Measurements from ENCODE around the gene LRRIQ3.

Gene LRRIQ3

GRCh38 chr1:74197657-74198552, at the start of gene LRRIQ3, which contains the start of gene FPGT:
Gene LRRIQ3, minus strand, starts transcription at chr1:74198176. Its CDS starts 14,492 bp downstream, at chr1:74183684.
Gene FPGT, plus strand, starts transcription at chr1:74198242. Its CDS starts 37 bp downstream, at chr1:74198279.
- Histone ChIP-seq H3K27me3 (ENCODE audit: control insufficient read depth, insufficient read depth, low read length) (no peaks in the 10 kb centered on the region), H3K9ac (ENCODE audit: low read length) (peak within 1 kb of the TSS; percentile 68), H3K36me3 (ENCODE audit: control insufficient read depth, insufficient read depth, low read length) (no peaks in the 10 kb centered on the region), H3K9me3 (ENCODE audit: control insufficient read depth, insufficient read depth, low read depth, low read length) (no peaks in the 10 kb centered on the region), H3K4me3 (ENCODE audit: low read depth, low read length) (peak within 1 kb of the TSS; percentile 73), H3K27ac (ENCODE audit: low read depth, low read length) (peak within 1 kb of the TSS; percentile 70; the same call in 1 of the 2 replicates), H3K4me1 (ENCODE audit: control insufficient read depth, insufficient read depth, low read length) (no peaks in the 10 kb centered on the region)

DNA sequence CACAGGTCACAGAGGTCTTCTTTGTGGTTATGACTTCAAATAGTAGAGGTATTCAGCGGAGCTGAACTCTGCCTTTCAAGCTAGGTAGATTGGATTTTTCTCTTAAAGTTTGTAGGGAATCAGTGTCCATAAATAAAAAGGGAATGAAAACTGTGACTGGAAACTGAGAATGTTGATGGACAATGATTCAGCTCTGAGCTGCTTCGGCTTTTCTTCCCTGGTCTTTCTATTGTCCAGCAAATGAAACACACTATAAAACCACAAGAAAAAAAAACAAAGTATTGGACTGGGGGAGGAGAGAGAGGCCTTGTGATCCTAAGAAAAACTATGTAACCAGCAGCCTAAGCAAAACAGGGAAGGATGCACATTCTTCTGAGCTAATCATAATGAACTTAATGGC, 48.3 kb upstream of the LRRIQ3 start:
- Histone ChIP-seq H3K9ac (ENCODE audit: low read length) (no peak overlapping the region), H3K4me3 (ENCODE audit: low read depth, low read length) (no peak overlapping the region), H3K4me1 (ENCODE audit: control insufficient read depth, insufficient read depth, low read length) (peaks cover 24% of the 10 kb centered on the region), H3K9me3 (ENCODE audit: control insufficient read depth, insufficient read depth, low read depth, low read length) (peaks cover 10% of the 10 kb centered on the region), H3K36me3 (ENCODE audit: control insufficient read depth, insufficient read depth, low read length) (no peaks in the 10 kb centered on the region), H3K27ac (ENCODE audit: low read depth, low read length) (no peak overlapping the region), H3K27me3 (ENCODE audit: control insufficient read depth, insufficient read depth, low read length) (peaks cover 14% of the 10 kb centered on the region; the same call in 1 of the 2 replicates)

GRCh38 chr1:74245168-74245772, 47.3 kb upstream of the LRRIQ3 start:
- H3K9me3 ChIP-seq (ENCODE audit: control insufficient read depth, insufficient read depth, low read depth, low read length), result peaks cover 10% of the 10 kb centered on the region
- H3K27ac ChIP-seq (ENCODE audit: low read depth, low read length), result no peak overlapping the region
- H3K36me3 ChIP-seq (ENCODE audit: control insufficient read depth, insufficient read depth, low read length), result no peaks in the 10 kb centered on the region
- no peak overlapping the region for H3K4me3 ChIP-seq (ENCODE audit: low read depth, low read length)
- H3K9ac ChIP-seq (ENCODE audit: low read length), result no peak overlapping the region
- peaks cover 24% of the 10 kb centered on the region for H3K4me1 ChIP-seq (ENCODE audit: control insufficient read depth, insufficient read depth, low read length)
- H3K27me3 ChIP-seq (ENCODE audit: control insufficient read depth, insufficient read depth, low read length), result peaks cover 14% of the 10 kb centered on the region; the same call in 1 of the 2 replicates

DNA sequence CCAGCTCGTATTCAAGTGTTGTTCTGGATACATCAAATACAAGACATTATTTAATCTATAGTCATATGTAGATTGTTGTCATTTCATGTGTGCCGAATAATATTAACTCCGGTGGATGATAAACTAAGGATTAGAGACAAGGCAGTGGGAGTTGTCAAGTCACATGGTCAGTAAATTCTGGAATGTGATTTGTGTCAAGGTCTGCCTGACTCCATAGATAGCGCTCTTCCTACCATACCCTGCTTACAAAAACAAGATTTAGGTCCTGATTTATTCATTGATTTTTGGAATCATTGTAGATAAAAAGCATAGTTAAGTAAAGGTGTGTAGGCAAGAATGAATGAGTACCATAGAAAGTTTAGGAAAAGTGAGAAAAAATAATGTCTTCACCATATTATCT, 39.8 kb upstream of the LRRIQ3 start:
- no peak overlapping the region for H3K27ac ChIP-seq (ENCODE audit: low read depth, low read length)
- H3K4me3 ChIP-seq (ENCODE audit: low read depth, low read length), result no peak overlapping the region
- no peaks in the 10 kb centered on the region for H3K36me3 ChIP-seq (ENCODE audit: control insufficient read depth, insufficient read depth, low read length)
- H3K9me3 ChIP-seq (ENCODE audit: control insufficient read depth, insufficient read depth, low read depth, low read length), result no peaks in the 10 kb centered on the region
- no peaks in the 10 kb centered on the region for H3K27me3 ChIP-seq (ENCODE audit: control insufficient read depth, insufficient read depth, low read length)
- H3K9ac ChIP-seq (ENCODE audit: low read length), result no peak overlapping the region
- H3K4me1 ChIP-seq (ENCODE audit: control insufficient read depth, insufficient read depth, low read length), result no peaks in the 10 kb centered on the region

DNA sequence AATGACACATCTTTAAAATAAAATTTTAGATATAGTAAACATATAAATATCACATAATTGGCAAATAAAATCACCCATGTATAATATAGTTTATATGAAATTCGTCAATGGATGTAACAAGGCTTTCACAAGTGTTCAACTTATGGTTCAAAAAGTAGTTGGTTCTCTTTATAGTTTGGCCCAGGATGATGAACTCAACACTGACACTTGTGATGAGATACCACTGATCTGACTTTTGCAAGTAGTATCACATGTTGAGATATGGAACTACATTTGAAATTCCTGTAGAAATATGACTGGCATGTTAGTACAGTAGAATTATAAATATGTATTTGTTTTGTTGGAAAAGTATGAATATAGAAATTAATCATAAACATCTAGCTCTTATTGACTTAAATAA, 39.1 kb upstream of the LRRIQ3 start:
- no peak overlapping the region for H3K27ac ChIP-seq (ENCODE audit: low read depth, low read length)
- no peaks in the 10 kb centered on the region for H3K4me1 ChIP-seq (ENCODE audit: control insufficient read depth, insufficient read depth, low read length)
- no peaks in the 10 kb centered on the region for H3K36me3 ChIP-seq (ENCODE audit: control insufficient read depth, insufficient read depth, low read length)
- H3K4me3 ChIP-seq (ENCODE audit: low read depth, low read length), result no peak overlapping the region
- no peaks in the 10 kb centered on the region for H3K9me3 ChIP-seq (ENCODE audit: control insufficient read depth, insufficient read depth, low read depth, low read length)
- H3K27me3 ChIP-seq (ENCODE audit: control insufficient read depth, insufficient read depth, low read length), result no peaks in the 10 kb centered on the region
- H3K9ac ChIP-seq (ENCODE audit: low read length), result no peak overlapping the region

DNA sequence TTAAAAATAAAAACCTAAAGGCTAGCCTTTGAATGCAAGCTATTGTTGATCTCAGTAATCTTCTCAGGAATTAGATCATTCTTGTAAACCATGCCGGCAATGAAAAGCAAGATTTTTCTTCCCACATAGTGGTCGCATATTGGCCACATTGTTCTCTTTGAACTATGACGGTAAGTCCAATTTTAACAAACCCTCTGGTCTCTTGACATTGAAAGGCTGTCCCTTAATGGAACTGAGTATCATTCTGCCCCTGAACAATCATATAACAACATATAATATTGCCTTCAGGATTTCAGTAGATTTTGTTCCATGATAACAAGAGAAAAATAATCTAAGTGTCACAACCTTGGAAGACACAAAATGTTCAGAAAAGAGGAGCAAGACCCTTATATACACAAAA, 38.5 kb upstream of the LRRIQ3 start:
- H3K27ac ChIP-seq (ENCODE audit: low read depth, low read length), result no peak overlapping the region
- no peaks in the 10 kb centered on the region for H3K9me3 ChIP-seq (ENCODE audit: control insufficient read depth, insufficient read depth, low read depth, low read length)
- no peak overlapping the region for H3K4me3 ChIP-seq (ENCODE audit: low read depth, low read length)
- no peak overlapping the region for H3K9ac ChIP-seq (ENCODE audit: low read length)
- H3K4me1 ChIP-seq (ENCODE audit: control insufficient read depth, insufficient read depth, low read length), result no peaks in the 10 kb centered on the region
- no peaks in the 10 kb centered on the region for H3K36me3 ChIP-seq (ENCODE audit: control insufficient read depth, insufficient read depth, low read length)
- H3K27me3 ChIP-seq (ENCODE audit: control insufficient read depth, insufficient read depth, low read length), result no peaks in the 10 kb centered on the region

DNA sequence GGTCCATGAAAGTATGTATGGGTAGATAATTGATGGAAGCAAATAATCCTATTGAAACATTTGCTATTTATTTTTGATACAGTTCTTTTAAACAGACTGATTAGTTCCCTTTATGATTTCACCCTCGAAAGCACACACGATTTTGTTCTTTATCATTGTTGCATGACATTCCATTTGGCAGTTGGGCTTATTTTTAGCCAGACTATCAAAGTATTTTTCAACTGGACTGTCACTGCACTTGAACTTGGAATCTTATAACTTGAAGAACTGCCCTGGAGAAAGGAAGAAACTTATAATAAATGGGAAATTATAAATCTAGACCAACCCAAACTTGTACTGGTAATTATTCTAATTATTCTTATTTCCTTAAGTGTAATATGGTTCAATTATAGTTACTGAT, 37.2 kb upstream of the LRRIQ3 start, which contains the start of gene TNNI3K:
TNNI3K (plus strand) TSS at position 235 of the 400 bp plus-strand sequence; CDS start at position 300, 65 bp downstream.
- Histone ChIP-seq H3K36me3 (ENCODE audit: control insufficient read depth, insufficient read depth, low read length) (no peaks in the 10 kb centered on the region), H3K27ac (ENCODE audit: low read depth, low read length) (no peak within 1 kb of the TSS), H3K9ac (ENCODE audit: low read length) (no peak within 1 kb of the TSS), H3K9me3 (ENCODE audit: control insufficient read depth, insufficient read depth, low read depth, low read length) (no peaks in the 10 kb centered on the region), H3K4me1 (ENCODE audit: control insufficient read depth, insufficient read depth, low read length) (no peaks in the 10 kb centered on the region), H3K4me3 (ENCODE audit: low read depth, low read length) (no peak within 1 kb of the TSS), H3K27me3 (ENCODE audit: control insufficient read depth, insufficient read depth, low read length) (no peaks in the 10 kb centered on the region)

GRCh38 chr1:74223453-74223852, 25.5 kb upstream of the LRRIQ3 start:
- Histone ChIP-seq H3K36me3 (ENCODE audit: control insufficient read depth, insufficient read depth, low read length) (no peaks in the 10 kb centered on the region), H3K27me3 (ENCODE audit: control insufficient read depth, insufficient read depth, low read length) (no peaks in the 10 kb centered on the region)

GRCh38 chr1:74222701-74223100, 24.7 kb upstream of the LRRIQ3 start:
- no peaks in the 10 kb centered on the region for H3K4me1 ChIP-seq (ENCODE audit: control insufficient read depth, insufficient read depth, low read length)
- H3K9me3 ChIP-seq (ENCODE audit: control insufficient read depth, insufficient read depth, low read depth, low read length), result no peaks in the 10 kb centered on the region
- no peaks in the 10 kb centered on the region for H3K27me3 ChIP-seq (ENCODE audit: control insufficient read depth, insufficient read depth, low read length)
- no peak overlapping the region for H3K9ac ChIP-seq (ENCODE audit: low read length)
- no peak overlapping the region for H3K27ac ChIP-seq (ENCODE audit: low read depth, low read length)
- H3K4me3 ChIP-seq (ENCODE audit: low read depth, low read length), result no peak overlapping the region
- no peaks in the 10 kb centered on the region for H3K36me3 ChIP-seq (ENCODE audit: control insufficient read depth, insufficient read depth, low read length)

More at GRCh38 chr1:74223453-74223852, 25.5 kb upstream of the LRRIQ3 start:
- Histone ChIP-seq H3K4me3 (ENCODE audit: low read depth, low read length) (no peak overlapping the region), H3K9me3 (ENCODE audit: control insufficient read depth, insufficient read depth, low read depth, low read length) (no peaks in the 10 kb centered on the region), H3K9ac (ENCODE audit: low read length) (no peak overlapping the region), H3K4me1 (ENCODE audit: control insufficient read depth, insufficient read depth, low read length) (no peaks in the 10 kb centered on the region), H3K27ac (ENCODE audit: low read depth, low read length) (no peak overlapping the region)

DNA sequence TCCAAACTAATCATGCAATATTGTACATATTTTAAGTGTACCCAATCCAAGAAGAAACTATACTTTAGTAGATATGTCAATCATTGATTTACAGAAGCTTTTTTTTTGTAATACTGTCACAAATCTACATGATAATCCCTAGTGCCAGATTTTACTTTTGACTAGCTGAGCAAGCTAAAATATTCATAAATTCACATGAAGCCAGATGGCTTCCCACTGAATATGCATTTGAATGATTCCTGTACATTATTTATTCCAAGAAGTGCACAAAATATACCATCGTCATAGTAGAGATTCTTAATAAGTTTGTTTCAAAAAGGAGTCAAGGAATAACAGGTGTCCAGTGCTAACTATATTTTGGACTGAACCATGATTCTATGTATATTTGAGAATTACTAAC, 17.3 kb upstream of the LRRIQ3 start:
- Histone ChIP-seq H3K27me3 (ENCODE audit: control insufficient read depth, insufficient read depth, low read length) (no peaks in the 10 kb centered on the region), H3K4me1 (ENCODE audit: control insufficient read depth, insufficient read depth, low read length) (no peaks in the 10 kb centered on the region), H3K27ac (ENCODE audit: low read depth, low read length) (no peak overlapping the region), H3K9me3 (ENCODE audit: control insufficient read depth, insufficient read depth, low read depth, low read length) (no peaks in the 10 kb centered on the region), H3K9ac (ENCODE audit: low read length) (no peak overlapping the region), H3K36me3 (ENCODE audit: control insufficient read depth, insufficient read depth, low read length) (no peaks in the 10 kb centered on the region), H3K4me3 (ENCODE audit: low read depth, low read length) (no peak overlapping the region)

GRCh38 chr1:74205266-74205665, 7.3 kb upstream of the LRRIQ3 start:
- Histone ChIP-seq H3K4me1 (ENCODE audit: control insufficient read depth, insufficient read depth, low read length) (no peaks in the 10 kb centered on the region), H3K36me3 (ENCODE audit: control insufficient read depth, insufficient read depth, low read length) (no peaks in the 10 kb centered on the region), H3K9ac (ENCODE audit: low read length) (no peak overlapping the region), H3K27me3 (ENCODE audit: control insufficient read depth, insufficient read depth, low read length) (no peaks in the 10 kb centered on the region), H3K27ac (ENCODE audit: low read depth, low read length) (no peak overlapping the region), H3K9me3 (ENCODE audit: control insufficient read depth, insufficient read depth, low read depth, low read length) (no peaks in the 10 kb centered on the region), H3K4me3 (ENCODE audit: low read depth, low read length) (no peak overlapping the region)
